RPMI7951 (cell line): ENCODE results near the gene USP17L29. TPM values are rescaled to one million over a fixed set of nuclear protein-coding genes. Genes with fewer than 3 reads are reported as not detected.
"Not testable (repeated sequence)": the region's sequence is repeated elsewhere in the genome, so short reads cannot be mapped to it uniquely, and the experiment has no call there.

Source experiments
- DNase-seq: peaks from one replicate; pipeline ENCODE4 v3.0.0-alpha.2; 2012; ENCODE audit warnings: low read depth
- total RNA-seq: library from RNA; depleted of rRNA; stranded (reverse); fragments of >200 nt; shearing (Covaris generic); gene quantifications from 2 replicates; pipeline ENCODE4 v1.2.3, GENCODE V29; 2014; rRNA removed

The USP17L29 gene, protein sequence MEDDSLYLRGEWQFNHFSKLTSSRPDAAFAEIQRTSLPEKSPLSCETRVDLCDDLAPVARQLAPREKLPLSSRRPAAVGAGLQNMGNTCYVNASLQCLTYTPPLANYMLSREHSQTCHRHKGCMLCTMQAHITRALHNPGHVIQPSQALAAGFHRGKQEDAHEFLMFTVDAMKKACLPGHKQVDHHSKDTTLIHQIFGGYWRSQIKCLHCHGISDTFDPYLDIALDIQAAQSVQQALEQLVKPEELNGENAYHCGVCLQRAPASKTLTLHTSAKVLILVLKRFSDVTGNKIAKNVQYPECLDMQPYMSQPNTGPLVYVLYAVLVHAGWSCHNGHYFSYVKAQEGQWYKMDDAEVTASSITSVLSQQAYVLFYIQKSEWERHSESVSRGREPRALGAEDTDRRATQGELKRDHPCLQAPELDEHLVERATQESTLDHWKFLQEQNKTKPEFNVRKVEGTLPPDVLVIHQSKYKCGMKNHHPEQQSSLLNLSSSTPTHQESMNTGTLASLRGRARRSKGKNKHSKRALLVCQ
- not detected in 2 replicates for total RNA-seq

DNA sequence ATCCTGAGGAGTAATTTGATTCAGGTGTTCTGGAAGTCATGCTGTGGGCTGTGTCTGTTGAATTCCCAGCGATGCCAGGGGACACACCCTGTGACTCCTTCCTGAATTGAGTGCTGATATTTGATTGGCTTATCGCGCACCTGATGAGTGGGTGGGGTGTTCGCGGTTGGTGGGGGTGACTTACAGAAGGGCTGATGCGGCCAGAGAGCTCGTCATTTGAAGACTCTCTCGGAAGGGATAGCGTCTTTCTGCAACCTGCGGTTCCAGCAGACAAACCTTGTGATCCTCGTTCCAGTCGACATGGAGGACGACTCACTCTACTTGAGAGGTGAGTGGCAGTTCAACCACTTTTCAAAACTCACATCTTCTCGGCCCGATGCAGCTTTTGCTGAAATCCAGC is at the start of gene USP17L29:
Gene USP17L29 (plus strand): TSS at position 301 of the 400 bp plus-strand sequence. CDS start 0 bp downstream, at position 301.
- DNase-seq = not testable (repeated sequence)

DNA sequence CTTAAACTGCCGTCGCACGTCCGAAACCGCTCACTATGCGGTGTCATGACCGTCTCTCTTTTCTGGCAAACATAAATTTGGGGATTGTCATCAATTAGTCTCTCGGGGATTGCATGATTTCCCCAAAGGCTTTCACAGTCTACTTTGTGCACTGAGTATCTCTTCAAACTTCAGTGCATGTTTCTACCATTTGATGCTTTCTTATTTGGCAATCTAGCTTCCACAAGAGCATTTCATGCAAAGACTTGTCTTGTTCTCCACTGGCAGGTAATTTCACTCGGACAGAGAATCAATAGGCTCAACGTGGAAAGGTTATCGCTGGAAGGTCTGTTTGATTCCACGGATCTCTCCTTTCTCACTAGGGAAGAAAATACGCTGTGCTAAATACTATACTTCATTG is 29.2 kb upstream of the USP17L29 start:
- DNase-seq = not testable (repeated sequence)

DNA sequence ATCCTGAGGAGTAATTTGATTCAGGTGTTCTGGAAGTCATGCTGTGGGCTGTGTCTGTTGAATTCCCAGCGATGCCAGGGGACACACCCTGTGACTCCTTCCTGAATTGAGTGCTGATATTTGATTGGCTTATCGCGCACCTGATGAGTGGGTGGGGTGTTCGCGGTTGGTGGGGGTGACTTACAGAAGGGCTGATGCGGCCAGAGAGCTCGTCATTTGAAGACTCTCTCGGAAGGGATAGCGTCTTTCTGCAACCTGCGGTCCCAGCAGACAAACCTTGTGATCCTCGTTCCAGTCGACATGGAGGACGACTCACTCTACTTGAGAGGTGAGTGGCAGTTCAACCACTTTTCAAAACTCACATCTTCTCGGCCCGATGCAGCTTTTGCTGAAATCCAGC is 28.6 kb upstream of the USP17L29 start, which contains the start of gene USP17L24:
Gene USP17L24 (plus strand): TSS at position 301 of the 400 bp plus-strand sequence. CDS start 0 bp downstream, at position 301.
- not testable (repeated sequence) for DNase-seq

DNA sequence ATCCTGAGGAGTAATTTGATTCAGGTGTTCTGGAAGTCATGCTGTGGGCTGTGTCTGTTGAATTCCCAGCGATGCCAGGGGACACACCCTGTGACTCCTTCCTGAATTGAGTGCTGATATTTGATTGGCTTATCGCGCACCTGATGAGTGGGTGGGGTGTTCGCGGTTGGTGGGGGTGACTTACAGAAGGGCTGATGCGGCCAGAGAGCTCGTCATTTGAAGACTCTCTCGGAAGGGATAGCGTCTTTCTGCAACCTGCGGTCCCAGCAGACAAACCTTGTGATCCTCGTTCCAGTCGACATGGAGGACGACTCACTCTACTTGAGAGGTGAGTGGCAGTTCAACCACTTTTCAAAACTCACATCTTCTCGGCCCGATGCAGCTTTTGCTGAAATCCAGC is 23.8 kb upstream of the USP17L29 start, which contains the start of gene USP17L25:
Gene USP17L25 (plus strand): TSS at position 301 of the 400 bp plus-strand sequence. CDS start 0 bp downstream, at position 301.
- DNase-seq = not testable (repeated sequence)

DNA sequence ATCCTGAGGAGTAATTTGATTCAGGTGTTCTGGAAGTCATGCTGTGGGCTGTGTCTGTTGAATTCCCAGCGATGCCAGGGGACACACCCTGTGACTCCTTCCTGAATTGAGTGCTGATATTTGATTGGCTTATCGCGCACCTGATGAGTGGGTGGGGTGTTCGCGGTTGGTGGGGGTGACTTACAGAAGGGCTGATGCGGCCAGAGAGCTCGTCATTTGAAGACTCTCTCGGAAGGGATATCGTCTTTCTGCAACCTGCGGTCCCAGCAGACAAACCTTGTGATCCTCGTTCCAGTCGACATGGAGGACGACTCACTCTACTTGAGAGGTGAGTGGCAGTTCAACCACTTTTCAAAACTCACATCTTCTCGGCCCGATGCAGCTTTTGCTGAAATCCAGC is 19.1 kb upstream of the USP17L29 start, which contains the start of gene USP17L26:
Gene USP17L26 (plus strand): TSS at position 301 of the 400 bp plus-strand sequence. CDS start 0 bp downstream, at position 301.
- not testable (repeated sequence) for DNase-seq

DNA sequence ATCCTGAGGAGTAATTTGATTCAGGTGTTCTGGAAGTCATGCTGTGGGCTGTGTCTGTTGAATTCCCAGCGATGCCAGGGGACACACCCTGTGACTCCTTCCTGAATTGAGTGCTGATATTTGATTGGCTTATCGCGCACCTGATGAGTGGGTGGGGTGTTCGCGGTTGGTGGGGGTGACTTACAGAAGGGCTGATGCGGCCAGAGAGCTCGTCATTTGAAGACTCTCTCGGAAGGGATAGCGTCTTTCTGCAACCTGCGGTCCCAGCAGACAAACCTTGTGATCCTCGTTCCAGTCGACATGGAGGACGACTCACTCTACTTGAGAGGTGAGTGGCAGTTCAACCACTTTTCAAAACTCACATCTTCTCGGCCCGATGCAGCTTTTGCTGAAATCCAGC is 14.3 kb upstream of the USP17L29 start, which contains the start of gene USP17L5:
Gene USP17L5 (plus strand): TSS at position 301 of the 400 bp plus-strand sequence. CDS start 0 bp downstream, at position 301.
- not testable (repeated sequence) for DNase-seq

DNA sequence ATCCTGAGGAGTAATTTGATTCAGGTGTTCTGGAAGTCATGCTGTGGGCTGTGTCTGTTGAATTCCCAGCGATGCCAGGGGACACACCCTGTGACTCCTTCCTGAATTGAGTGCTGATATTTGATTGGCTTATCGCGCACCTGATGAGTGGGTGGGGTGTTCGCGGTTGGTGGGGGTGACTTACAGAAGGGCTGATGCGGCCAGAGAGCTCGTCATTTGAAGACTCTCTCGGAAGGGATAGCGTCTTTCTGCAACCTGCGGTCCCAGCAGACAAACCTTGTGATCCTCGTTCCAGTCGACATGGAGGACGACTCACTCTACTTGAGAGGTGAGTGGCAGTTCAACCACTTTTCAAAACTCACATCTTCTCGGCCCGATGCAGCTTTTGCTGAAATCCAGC is 9.6 kb upstream of the USP17L29 start, which contains the start of gene USP17L27:
Gene USP17L27 (plus strand): TSS at position 301 of the 400 bp plus-strand sequence. CDS start 0 bp downstream, at position 301.
- not testable (repeated sequence) for DNase-seq

DNA sequence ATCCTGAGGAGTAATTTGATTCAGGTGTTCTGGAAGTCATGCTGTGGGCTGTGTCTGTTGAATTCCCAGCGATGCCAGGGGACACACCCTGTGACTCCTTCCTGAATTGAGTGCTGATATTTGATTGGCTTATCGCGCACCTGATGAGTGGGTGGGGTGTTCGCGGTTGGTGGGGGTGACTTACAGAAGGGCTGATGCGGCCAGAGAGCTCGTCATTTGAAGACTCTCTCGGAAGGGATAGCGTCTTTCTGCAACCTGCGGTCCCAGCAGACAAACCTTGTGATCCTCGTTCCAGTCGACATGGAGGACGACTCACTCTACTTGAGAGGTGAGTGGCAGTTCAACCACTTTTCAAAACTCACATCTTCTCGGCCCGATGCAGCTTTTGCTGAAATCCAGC is 4.8 kb upstream of the USP17L29 start, which contains the start of gene USP17L28:
Gene USP17L28 (plus strand): TSS at position 301 of the 400 bp plus-strand sequence. CDS start 0 bp downstream, at position 301.
- not testable (repeated sequence) for DNase-seq

DNA sequence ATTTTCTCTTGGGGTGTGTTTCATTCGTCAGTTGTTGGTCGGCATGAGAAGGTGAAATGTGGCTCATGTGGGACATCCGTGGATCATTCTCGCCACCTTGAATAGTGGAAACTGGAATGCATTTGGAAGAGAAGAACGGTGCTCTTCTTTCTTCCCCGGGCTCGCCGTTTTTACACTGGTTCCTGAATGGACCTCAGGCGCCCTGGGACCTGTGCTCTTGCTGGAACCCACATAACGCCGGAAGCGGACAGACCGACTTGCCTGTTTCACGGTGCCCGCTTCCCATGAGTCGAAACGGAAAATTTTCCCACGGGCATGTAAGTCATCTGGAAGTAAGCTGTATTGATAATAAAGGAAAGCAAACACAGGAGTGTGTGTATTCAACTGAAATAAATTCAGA is 2.6 kb upstream of the USP17L29 start:
- DNase-seq = not testable (repeated sequence)

DNA sequence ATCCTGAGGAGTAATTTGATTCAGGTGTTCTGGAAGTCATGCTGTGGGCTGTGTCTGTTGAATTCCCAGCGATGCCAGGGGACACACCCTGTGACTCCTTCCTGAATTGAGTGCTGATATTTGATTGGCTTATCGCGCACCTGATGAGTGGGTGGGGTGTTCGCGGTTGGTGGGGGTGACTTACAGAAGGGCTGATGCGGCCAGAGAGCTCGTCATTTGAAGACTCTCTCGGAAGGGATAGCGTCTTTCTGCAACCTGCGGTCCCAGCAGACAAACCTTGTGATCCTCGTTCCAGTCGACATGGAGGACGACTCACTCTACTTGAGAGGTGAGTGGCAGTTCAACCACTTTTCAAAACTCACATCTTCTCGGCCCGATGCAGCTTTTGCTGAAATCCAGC is 9.4 kb downstream of the USP17L29 start, which contains the start of gene USP17L30:
Gene USP17L30 (plus strand): TSS at position 301 of the 400 bp plus-strand sequence. CDS start 0 bp downstream, at position 301.
- not testable (repeated sequence) for DNase-seq

DNA sequence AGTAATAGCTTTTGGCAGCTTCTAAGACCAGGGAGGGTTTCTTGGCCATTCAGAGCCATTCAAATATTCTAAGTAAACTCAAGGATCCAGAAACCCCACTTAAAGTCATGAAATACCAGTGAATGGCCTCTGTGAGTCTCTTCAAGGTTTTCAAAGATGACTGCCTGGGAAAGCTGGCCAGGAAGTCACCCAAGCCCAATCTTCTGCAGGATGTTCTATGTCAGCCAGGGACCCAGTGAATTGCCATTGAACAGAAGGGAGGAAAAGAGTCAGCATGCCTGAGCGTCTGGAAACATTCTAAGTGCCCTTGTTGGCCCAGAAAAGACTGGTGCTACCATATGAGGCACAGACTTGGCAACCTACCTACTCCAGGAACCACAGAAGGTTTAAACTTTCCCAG is 26.4 kb downstream of the USP17L29 start:
- not testable (repeated sequence) for DNase-seq

DNA sequence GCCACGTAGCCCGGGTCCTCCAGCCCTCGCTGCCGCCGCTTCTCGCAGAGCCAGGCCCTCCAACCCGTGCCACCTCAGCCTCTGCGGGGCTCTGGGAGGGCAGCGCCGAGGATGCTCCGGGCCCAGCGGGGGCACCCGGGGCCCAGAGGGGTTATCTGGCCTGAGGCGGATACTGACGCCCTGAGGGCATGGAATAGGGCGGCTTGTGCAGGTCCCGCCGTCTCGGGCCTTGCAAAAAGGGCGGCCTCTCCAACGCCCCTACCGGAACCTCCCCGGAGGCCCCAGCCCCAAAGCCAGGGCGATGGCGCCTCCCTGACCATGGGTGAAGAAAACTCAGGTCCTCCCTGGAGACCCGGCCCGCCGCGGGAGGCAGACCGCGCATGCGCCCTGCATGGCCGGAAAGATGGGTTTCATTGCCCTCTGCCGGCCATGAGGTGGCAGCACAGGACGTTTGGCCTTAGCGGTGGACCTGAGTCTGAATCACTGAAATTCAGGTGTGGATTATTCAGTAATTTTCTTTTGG is 27.6 kb downstream of the USP17L29 start:
- not testable (repeated sequence) for DNase-seq

DNA sequence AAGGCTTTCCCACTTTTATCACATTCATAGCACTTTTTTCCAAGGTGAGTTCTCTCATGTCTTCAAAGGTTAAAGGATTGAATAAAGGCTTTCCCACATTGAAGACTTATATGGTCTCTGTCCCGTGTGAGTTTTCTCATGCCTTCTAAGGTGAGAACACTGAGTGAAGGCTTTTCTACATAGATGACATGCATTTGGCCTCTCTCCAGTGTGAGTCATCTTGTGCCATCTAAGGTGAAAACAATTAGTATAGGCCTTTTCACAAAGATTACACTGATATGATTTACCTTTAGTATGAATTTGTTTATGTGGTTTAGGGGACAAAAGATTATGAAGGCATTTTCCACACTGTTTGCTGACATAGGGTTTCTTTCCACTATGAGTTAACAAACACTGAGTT is 30.7 kb downstream of the USP17L29 start:
- no peak for DNase-seq

DNA sequence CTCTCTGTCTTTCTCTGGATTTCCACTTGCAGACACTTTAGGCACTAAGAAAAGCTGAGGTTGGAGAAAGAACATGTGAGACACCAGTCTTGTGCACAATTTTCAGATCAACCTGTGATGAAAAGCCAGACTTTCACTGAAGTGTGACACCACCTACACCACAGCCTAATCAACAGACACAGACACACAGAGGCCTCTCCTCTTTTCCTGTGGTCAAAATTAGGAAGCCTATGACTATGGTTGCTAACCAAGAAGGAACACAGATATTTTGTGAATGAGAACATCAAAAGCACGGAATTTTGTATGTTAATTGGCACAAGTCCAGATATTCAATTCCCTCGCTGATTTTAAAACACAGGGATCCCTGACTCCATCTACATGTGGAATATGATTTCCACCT is 35.6 kb downstream of the USP17L29 start:
- not testable (repeated sequence) for DNase-seq

Other genes with a start within 250 kb of the USP17L29 start
- not detected in 2 replicates for gene FAM90A26, start 183.2 kb upstream of the USP17L29 start, total RNA-seq
- gene USP17L10, start 143.0 kb upstream of the USP17L29 start, total RNA-seq = not detected in 2 replicates
- not detected in 2 replicates for gene USP17L11, start 138.2 kb upstream of the USP17L29 start, total RNA-seq
- not detected in 2 replicates for gene USP17L12, start 133.5 kb upstream of the USP17L29 start, total RNA-seq
- not detected in 2 replicates for gene USP17L13, start 128.7 kb upstream of the USP17L29 start, total RNA-seq
- gene USP17L15, start 119.3 kb upstream of the USP17L29 start, total RNA-seq = not detected in 2 replicates
- gene USP17L17, start 109.8 kb upstream of the USP17L29 start, total RNA-seq = not detected in 2 replicates
- gene USP17L18, start 105.0 kb upstream of the USP17L29 start, total RNA-seq = not detected in 2 replicates
- not detected in 2 replicates for gene USP17L19, start 100.3 kb upstream of the USP17L29 start, total RNA-seq
- not detected in 2 replicates for gene USP17L20, start 95.5 kb upstream of the USP17L29 start, total RNA-seq
- gene USP17L21, start 90.8 kb upstream of the USP17L29 start, total RNA-seq = not detected in 2 replicates
- not detected in 2 replicates for gene USP17L22, start 86.0 kb upstream of the USP17L29 start, total RNA-seq
- gene USP17L24, start 28.5 kb upstream of the USP17L29 start, total RNA-seq = not detected in 2 replicates
- not detected in 2 replicates for gene USP17L25, start 23.7 kb upstream of the USP17L29 start, total RNA-seq
- not detected in 2 replicates for gene USP17L26, start 19.0 kb upstream of the USP17L29 start, total RNA-seq
- gene USP17L5, start 14.2 kb upstream of the USP17L29 start, total RNA-seq = not detected in 2 replicates
- gene USP17L27, start 9.5 kb upstream of the USP17L29 start, total RNA-seq = not detected in 2 replicates
- gene USP17L28, start 4.7 kb upstream of the USP17L29 start, total RNA-seq = not detected in 2 replicates
- not detected in 2 replicates for gene USP17L30, start 9.5 kb downstream of the USP17L29 start, total RNA-seq
- gene DEFB131A, start 90.8 kb downstream of the USP17L29 start, total RNA-seq = not detected in 2 replicates